SK-N-SH treated with all-trans-retinoic acid at 6 μM for 48 hours (cell line): ENCODE measurements around the gene CLUH.

Experiments
- RARB ChIP-seq: fragments of 250-450 bp; sonication (Bioruptor Pico); IDR thresholded peaks from 2 replicates; pipeline ENCODE4 v1.8.0; 2021; ENCODE audit warnings: mild to moderate bottlenecking, moderate library complexity
- TF ChIP-seq, protein P1 (sequence below): fragments of 250-450 bp; sonication (Bioruptor Pico); IDR thresholded peaks from 2 replicates; pipeline ENCODE4 v1.5.1; 2020; ENCODE audit warnings: low read depth, mild to moderate bottlenecking, moderate library complexity

DNA sequence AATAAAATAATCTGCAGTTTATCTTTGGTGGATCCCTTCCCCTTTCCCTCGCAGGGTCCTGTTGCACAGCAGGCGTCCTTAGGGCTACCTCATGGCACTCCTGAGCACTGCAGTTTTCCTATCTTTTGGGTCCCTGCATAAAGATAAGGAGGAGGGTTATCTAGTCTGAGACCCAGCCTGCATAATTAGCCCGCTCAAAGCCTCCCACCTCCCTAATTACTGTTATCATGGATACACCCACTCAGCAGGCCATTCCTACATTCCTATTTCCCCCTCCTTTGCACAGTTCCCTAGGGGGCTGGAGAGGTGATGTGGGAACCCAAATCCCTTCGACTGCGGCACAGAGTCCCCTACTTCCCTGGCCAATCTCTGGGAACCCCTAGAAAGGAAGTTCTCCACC, 5.1 kb upstream of the CLUH start:
- TF ChIP-seq, protein P1, sequence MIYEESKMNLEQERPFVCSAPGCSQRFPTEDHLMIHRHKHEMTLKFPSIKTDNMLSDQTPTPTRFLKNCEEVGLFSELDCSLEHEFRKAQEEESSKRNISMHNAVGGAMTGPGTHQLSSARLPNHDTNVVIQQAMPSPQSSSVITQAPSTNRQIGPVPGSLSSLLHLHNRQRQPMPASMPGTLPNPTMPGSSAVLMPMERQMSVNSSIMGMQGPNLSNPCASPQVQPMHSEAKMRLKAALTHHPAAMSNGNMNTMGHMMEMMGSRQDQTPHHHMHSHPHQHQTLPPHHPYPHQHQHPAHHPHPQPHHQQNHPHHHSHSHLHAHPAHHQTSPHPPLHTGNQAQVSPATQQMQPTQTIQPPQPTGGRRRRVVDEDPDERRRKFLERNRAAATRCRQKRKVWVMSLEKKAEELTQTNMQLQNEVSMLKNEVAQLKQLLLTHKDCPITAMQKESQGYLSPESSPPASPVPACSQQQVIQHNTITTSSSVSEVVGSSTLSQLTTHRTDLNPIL (CRISPR knock-in tag) = no peak
- no peak for TF ChIP-seq RARB (CRISPR knock-in tag)
